Smooth muscle cell (in vitro differentiated cells): ENCODE measurements around the gene CDT1. TPM values are rescaled to one million over a fixed set of nuclear protein-coding genes. Genes with fewer than 3 reads are reported as not detected.

Source experiments
- DNase-seq: peaks from one replicate; lab custom pipeline; 2025; ENCODE audit not compliant: unreplicated experiment; lab: John Stamatoyannopoulos, UW
- H2AFZ ChIP-seq: fragments of 200-600 bp; sonication (generic); 2 replicates; pipeline ENCODE4 v1.6.0; 2016; ENCODE audit warnings: antibody characterized with exemption, low read depth, mild to moderate bottlenecking
- H3F3A ChIP-seq: fragments of 200-600 bp; sonication (generic); 2 replicates; pipeline ENCODE4 v1.6.0; 2017; ENCODE audit warnings: antibody characterized with exemption, low read depth
- H3K27ac ChIP-seq: fragments of 200-600 bp; sonication (generic); 2 replicates; pipeline ENCODE4 v1.5.1; 2016; ENCODE audit warnings: low read depth, mild to moderate bottlenecking
- H3K27me3 ChIP-seq: fragments of 200-600 bp; sonication (generic); 2 replicates; pipeline ENCODE4 v1.6.1; 2016; ENCODE audit warnings: low read depth, mild to moderate bottlenecking
- H3K36me3 ChIP-seq: fragments of 200-600 bp; sonication (generic); 2 replicates; pipeline ENCODE4 v1.5.1; 2016; ENCODE audit warnings: low read depth
- H3K4me1 ChIP-seq: fragments of 200-600 bp; sonication (generic); 2 replicates; pipeline ENCODE4 v1.5.1; 2016; ENCODE audit warnings: low read depth
- H3K4me2 ChIP-seq: fragments of 200-600 bp; sonication (generic); 2 replicates; pipeline ENCODE4 v1.6.0; 2016; ENCODE audit warnings: mild to moderate bottlenecking
- H3K4me3 ChIP-seq: fragments of 200-600 bp; sonication (generic); 2 replicates; pipeline ENCODE4 v1.5.1; 2016; ENCODE audit warnings: mild to moderate bottlenecking
- H3K79me2 ChIP-seq: fragments of 200-600 bp; sonication (generic); 2 replicates; pipeline ENCODE4 v1.6.0; 2016; ENCODE audit warnings: low read depth, mild to moderate bottlenecking
- H3K9ac ChIP-seq: fragments of 200-600 bp; sonication (generic); 2 replicates; pipeline ENCODE4 v1.6.0; 2016; ENCODE audit warnings: low read depth
- H3K9me3 ChIP-seq: fragments of 200-600 bp; sonication (generic); replicated peaks from 2 replicates; pipeline ENCODE4 v1.5.1; 2016; ENCODE audit warnings: low read depth
- H4K20me1 ChIP-seq: fragments of 200-600 bp; sonication (generic); 2 replicates; pipeline ENCODE4 v1.6.0; 2016; ENCODE audit warnings: low read depth
- WGBS: methylation state at CpG from one replicate; pipeline ENCODE4 v1.1.7; 2016; ENCODE audit warnings: low lambda C conversion rate; 5-methylcytosine and 5-hydroxymethylcytosine counted together
- polyA plus RNA-seq: library from polyadenylated mRNA; unstranded; fragments of >200 nt; fragmentation: Nextera tagmentation; extraction: Ambion mirVana; gene quantifications from 2 replicates; pipeline ENCODE4 v1.2.1, GENCODE V29; 2016
- total RNA-seq: library from RNA; depleted of rRNA; stranded (reverse); fragments of >200 nt; gene quantifications from 2 replicates; pipeline ENCODE4 v1.2.3, GENCODE V29; 2014
- TF ChIP-seq, protein P1 (sequence below): fragments of 200-600 bp; sonication (generic); IDR thresholded peaks from 2 replicates; pipeline ENCODE4 v1.5.1; 2017; ENCODE audit warnings: borderline replicate concordance, mild to moderate bottlenecking, antibody characterized with exemption; ENCODE audit not compliant: insufficient read depth, poor library complexity, severe bottlenecking

The CDT1 gene
- total and polyA plus RNA-seq, 2 experiments from 2014 or later: 5.3 to 13.3 TPM

DNA sequence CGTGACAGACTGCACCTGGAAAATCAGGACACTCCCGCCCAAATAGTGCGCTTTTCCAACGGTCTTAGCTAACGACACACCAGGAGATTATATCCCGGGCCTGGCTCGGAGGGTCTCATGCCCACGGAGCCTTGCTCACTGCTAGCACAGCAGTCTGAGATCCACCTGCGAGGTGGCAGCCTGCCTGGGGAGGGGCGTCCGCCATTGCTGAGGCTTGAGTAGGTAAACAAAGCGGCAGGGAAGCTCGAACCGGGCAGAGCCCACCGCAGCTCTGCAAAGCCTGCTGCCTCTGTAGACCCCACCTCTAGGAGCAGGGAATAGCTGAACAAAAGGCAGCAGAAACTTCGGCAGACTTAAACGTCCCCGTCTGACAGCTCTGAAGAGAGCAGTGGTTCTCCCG lies 48.0 kb downstream of the CDT1 start:
- WGBS: 97% methylated on average over 19 of the region's 19 CpGs
- H3F3A ChIP-seq: no peaks in the 10 kb centered on the region
- TF ChIP-seq, protein P1, sequence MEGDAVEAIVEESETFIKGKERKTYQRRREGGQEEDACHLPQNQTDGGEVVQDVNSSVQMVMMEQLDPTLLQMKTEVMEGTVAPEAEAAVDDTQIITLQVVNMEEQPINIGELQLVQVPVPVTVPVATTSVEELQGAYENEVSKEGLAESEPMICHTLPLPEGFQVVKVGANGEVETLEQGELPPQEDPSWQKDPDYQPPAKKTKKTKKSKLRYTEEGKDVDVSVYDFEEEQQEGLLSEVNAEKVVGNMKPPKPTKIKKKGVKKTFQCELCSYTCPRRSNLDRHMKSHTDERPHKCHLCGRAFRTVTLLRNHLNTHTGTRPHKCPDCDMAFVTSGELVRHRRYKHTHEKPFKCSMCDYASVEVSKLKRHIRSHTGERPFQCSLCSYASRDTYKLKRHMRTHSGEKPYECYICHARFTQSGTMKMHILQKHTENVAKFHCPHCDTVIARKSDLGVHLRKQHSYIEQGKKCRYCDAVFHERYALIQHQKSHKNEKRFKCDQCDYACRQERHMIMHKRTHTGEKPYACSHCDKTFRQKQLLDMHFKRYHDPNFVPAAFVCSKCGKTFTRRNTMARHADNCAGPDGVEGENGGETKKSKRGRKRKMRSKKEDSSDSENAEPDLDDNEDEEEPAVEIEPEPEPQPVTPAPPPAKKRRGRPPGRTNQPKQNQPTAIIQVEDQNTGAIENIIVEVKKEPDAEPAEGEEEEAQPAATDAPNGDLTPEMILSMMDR: no peak

DNA sequence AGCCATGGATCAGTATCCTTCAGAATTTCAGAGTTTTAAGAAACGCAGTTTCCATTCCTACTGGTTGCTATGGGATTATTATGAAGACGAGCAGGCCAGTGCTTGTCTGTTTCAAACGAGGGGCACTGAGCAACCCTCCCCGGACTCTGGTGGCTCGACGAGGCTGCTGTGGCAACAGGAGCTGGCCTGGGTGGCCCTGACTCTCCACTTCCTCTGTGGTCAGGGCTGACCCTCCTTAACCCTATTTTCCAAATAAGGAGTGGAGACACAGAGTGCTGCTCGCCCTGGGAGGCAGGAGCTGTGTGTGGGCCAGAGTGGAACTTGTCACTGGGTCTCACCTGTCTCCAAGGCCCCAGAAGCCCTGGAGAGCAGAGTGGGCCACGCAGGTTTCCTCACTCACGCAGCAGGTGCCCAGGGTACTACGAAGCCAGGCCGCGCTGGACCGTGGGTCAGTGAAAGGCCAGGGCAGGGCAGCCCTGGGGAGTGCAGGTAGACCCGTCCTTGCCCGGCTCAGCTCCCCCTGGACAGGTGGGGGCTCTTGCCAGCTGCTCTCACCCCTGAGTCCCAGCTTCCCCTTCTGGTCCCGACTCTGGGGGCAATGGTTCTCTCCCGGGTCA lies 49.8 kb downstream of the CDT1 start:
- Histone ChIP-seq H3F3A (no peaks in the 10 kb centered on the region), H3K4me2 (no peak overlapping the region), H2AFZ (no peak overlapping the region), H3K27me3 (no peaks in the 10 kb centered on the region), H3K27ac (no peak overlapping the region), H3K9me3 (no peaks in the 10 kb centered on the region), H3K4me3 (no peak overlapping the region), H3K4me1 (peaks cover 3% of the 10 kb centered on the region), H3K79me2 (peaks cover 18% of the 10 kb centered on the region), H3K9ac (no peak overlapping the region), H3K36me3 (no peaks in the 10 kb centered on the region), H4K20me1 (peaks cover 38% of the 10 kb centered on the region)
- DNase-seq: no peak
- TF ChIP-seq, protein P1: no peak
- 93% methylated on average over 17 of the region's 17 CpGs for WGBS

More for the DNA sequence above, 48.0 kb downstream of the CDT1 start:
- peaks cover 12% of the 10 kb centered on the region for H3K79me2 ChIP-seq
- no peak overlapping the region for H3K27ac ChIP-seq
- H3K4me3 ChIP-seq: no peak overlapping the region
- no peaks in the 10 kb centered on the region for H3K4me1 ChIP-seq
- no peaks in the 10 kb centered on the region for H3K36me3 ChIP-seq
- H3K4me2 ChIP-seq: no peak overlapping the region
- no peak overlapping the region for H2AFZ ChIP-seq
- no peak overlapping the region for H3K9ac ChIP-seq
- H4K20me1 ChIP-seq: peaks cover 46% of the 10 kb centered on the region
- H3K9me3 ChIP-seq: no peaks in the 10 kb centered on the region
- DNase-seq: no peak
- H3K27me3 ChIP-seq: no peaks in the 10 kb centered on the region

DNA sequence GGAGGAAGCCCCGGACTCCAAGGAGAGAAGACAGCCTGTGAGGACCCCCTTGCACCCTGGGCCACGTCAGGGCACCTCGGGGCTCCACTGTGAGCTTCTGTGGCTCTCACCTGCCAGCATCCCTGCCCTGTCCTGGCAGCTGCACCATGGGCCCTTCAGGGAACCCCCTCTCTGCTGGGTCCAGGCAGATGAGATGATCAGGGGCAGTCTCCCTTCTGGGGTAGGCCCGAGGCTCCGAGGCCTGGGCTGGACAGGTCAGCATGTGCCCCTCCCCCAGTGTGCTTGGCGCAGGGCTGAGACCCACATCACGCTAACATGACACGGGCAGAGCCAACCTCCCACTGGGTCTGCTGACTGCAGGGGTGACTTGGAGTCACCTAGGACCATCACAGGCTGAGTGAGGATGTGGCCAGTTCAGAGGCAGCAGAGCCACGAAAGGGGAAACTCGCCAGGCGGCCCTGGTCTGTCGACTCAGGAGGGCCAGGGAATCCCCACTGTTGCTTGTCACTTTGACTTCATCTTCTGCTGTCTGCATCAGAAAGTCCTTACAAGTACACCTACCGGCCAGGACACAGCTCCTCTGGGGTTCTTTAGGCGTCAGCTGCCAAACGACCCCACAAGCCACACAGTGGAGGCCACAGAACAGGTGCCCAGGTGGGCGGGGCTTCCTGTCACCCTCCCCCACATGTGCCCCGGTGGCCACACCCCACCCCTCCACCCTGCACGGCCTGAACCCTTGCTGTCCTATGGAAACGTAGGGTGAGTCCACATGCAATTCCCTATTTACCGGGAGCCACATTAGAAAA lies 50.9 kb downstream of the CDT1 start:
- DNase-seq: no peak
- H3K9ac ChIP-seq: no peak overlapping the region
- no peaks in the 10 kb centered on the region for H3K27me3 ChIP-seq
- H3K4me2 ChIP-seq: no peak overlapping the region
- TF ChIP-seq, protein P1: no peak
- H3K27ac ChIP-seq: no peak overlapping the region
- WGBS: 87% methylated on average over 20 of the region's 20 CpGs
- peaks cover 33% of the 10 kb centered on the region for H4K20me1 ChIP-seq
- no peaks in the 10 kb centered on the region for H3K9me3 ChIP-seq
- no peak overlapping the region for H2AFZ ChIP-seq
- peaks cover 20% of the 10 kb centered on the region for H3K79me2 ChIP-seq
- no peak overlapping the region for H3K4me3 ChIP-seq
- H3K4me1 ChIP-seq: peaks cover 3% of the 10 kb centered on the region
- no peaks in the 10 kb centered on the region for H3F3A ChIP-seq
- no peaks in the 10 kb centered on the region for H3K36me3 ChIP-seq
